ENCODE measurements around the gene UBB.
"Not testable (repeated sequence)": the region's sequence is repeated elsewhere in the genome, so short reads cannot be mapped to it uniquely, and the experiment has no call there.

DNA sequence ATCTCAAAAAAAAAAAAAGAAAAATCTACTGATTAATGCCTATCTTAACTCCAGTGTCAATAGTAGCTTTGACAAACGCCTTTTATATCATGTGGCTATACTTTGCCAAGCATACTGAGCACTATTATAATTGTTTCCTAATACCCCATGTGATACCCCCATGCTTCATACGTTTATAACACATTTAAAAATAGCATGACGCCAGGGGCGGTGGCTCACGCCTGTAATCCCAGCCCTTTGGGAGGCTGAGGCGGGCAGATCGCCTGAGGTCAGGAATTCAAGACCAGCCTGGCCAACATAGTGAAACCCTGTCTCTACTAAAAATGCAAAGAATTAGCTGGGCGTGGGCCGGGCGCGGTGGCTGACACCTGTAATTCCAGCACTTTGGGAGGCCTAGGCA, 11.6 kb downstream of the UBB start:
- TF ChIP-seq, protein P1, sequence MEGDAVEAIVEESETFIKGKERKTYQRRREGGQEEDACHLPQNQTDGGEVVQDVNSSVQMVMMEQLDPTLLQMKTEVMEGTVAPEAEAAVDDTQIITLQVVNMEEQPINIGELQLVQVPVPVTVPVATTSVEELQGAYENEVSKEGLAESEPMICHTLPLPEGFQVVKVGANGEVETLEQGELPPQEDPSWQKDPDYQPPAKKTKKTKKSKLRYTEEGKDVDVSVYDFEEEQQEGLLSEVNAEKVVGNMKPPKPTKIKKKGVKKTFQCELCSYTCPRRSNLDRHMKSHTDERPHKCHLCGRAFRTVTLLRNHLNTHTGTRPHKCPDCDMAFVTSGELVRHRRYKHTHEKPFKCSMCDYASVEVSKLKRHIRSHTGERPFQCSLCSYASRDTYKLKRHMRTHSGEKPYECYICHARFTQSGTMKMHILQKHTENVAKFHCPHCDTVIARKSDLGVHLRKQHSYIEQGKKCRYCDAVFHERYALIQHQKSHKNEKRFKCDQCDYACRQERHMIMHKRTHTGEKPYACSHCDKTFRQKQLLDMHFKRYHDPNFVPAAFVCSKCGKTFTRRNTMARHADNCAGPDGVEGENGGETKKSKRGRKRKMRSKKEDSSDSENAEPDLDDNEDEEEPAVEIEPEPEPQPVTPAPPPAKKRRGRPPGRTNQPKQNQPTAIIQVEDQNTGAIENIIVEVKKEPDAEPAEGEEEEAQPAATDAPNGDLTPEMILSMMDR (conservative IDR thresholded peaks at IDR 0.05; ENCODE audit: low read depth in 2 of 2) = not testable (repeated sequence)
- TF ChIP-seq CREB1 (CRISPR knock-in tag; IDR thresholded peaks at IDR 0.05; ENCODE audit: low read depth); NANOG (IDR thresholded peaks at IDR 0.05; ENCODE audit: borderline replicate concordance); POLR2AphosphoS5 (IDR thresholded peaks at IDR 0.05; ENCODE audit: low read depth); EZH2 (IDR thresholded peaks at IDR 0.05; ENCODE audit: low read depth, unreplicated experiment); EZH2phosphoT487 (IDR thresholded peaks at IDR 0.05; ENCODE audit: unreplicated experiment); STAT1 (IDR thresholded peaks at IDR 0.05; ENCODE audit: unreplicated experiment): not testable (repeated sequence)
- TF ChIP-seq, protein P2, sequence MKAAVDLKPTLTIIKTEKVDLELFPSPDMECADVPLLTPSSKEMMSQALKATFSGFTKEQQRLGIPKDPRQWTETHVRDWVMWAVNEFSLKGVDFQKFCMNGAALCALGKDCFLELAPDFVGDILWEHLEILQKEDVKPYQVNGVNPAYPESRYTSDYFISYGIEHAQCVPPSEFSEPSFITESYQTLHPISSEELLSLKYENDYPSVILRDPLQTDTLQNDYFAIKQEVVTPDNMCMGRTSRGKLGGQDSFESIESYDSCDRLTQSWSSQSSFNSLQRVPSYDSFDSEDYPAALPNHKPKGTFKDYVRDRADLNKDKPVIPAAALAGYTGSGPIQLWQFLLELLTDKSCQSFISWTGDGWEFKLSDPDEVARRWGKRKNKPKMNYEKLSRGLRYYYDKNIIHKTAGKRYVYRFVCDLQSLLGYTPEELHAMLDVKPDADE (IDR thresholded peaks at IDR 0.05) = not testable (repeated sequence)
- TF ChIP-seq, protein P3, sequence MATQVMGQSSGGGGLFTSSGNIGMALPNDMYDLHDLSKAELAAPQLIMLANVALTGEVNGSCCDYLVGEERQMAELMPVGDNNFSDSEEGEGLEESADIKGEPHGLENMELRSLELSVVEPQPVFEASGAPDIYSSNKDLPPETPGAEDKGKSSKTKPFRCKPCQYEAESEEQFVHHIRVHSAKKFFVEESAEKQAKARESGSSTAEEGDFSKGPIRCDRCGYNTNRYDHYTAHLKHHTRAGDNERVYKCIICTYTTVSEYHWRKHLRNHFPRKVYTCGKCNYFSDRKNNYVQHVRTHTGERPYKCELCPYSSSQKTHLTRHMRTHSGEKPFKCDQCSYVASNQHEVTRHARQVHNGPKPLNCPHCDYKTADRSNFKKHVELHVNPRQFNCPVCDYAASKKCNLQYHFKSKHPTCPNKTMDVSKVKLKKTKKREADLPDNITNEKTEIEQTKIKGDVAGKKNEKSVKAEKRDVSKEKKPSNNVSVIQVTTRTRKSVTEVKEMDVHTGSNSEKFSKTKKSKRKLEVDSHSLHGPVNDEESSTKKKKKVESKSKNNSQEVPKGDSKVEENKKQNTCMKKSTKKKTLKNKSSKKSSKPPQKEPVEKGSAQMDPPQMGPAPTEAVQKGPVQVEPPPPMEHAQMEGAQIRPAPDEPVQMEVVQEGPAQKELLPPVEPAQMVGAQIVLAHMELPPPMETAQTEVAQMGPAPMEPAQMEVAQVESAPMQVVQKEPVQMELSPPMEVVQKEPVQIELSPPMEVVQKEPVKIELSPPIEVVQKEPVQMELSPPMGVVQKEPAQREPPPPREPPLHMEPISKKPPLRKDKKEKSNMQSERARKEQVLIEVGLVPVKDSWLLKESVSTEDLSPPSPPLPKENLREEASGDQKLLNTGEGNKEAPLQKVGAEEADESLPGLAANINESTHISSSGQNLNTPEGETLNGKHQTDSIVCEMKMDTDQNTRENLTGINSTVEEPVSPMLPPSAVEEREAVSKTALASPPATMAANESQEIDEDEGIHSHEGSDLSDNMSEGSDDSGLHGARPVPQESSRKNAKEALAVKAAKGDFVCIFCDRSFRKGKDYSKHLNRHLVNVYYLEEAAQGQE (IDR thresholded peaks at IDR 0.05; ENCODE audit: unreplicated experiment) = not testable (repeated sequence)

All from GM23338 (cell line).